HL-60 (cell line): Measurements from ENCODE around the gene DNASE1L3.

Experiments used
- CTCF ChIP-seq: IDR thresholded peaks from one replicate; pipeline ENCODE4 v1.5.1; 2011; ENCODE audit warnings: low read length, control low read depth, inconsistent platforms; ENCODE audit not compliant: insufficient read depth
- GABPA ChIP-seq: IDR thresholded peaks from 2 replicates; pipeline ENCODE4 v1.6.1; 2012; ENCODE audit warnings: low read depth
- POLR2AphosphoS5 ChIP-seq: IDR thresholded peaks from 2 replicates; pipeline ENCODE4 v1.6.1; 2012; ENCODE audit warnings: low read depth
- REST ChIP-seq: IDR thresholded peaks from 2 replicates; pipeline ENCODE4 v1.6.1; 2012; ENCODE audit warnings: low read depth; ENCODE audit not compliant: insufficient replicate concordance
- SPI1 ChIP-seq: IDR thresholded peaks from 2 replicates; pipeline ENCODE4 v1.6.1; 2012; ENCODE audit warnings: low read depth, mild to moderate bottlenecking, borderline replicate concordance

DNA sequence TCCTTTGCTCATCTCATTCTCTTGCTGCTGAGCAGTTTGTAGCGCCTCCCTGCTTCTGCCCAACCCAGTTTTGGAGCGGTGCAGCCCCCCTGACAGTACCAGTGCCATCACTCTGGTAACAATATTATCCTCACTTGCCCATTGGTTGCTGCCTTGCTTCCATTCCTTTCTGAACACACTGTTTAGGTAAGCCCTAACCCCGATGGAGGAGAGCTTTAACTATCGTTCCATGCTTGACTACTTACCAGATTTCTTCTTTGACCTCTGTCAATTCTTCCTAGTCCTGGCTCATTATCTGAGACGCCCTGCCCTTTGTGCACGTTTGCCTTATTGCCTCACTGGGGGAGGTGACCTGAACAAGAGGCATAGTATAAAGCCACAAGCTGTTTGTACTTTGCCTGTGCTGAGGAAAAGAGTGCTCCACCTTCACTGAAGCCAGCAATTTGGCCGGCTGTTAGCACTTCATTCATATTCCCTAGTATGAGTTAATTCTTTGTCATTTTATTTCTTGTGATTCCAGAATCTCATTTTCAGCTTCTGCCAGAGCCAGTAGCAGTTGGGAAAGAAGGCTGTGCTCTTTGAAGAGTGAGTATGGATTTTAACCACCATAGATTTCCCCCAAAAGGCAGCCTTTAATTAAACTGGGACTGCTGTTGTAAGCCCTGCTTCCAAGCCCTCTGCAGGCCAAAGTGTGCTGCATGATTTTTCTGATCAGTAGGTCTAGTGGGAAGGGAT is 38.8 kb upstream of the DNASE1L3 start:
- no peak for TF ChIP-seq POLR2AphosphoS5
- TF ChIP-seq CTCF: no peak
- TF ChIP-seq SPI1: no peak
- TF ChIP-seq GABPA: no peak
- TF ChIP-seq REST: no peak
